Measurements from ENCODE around the gene GRM7. TPM values are rescaled to one million over a fixed set of nuclear protein-coding genes. Genes with fewer than 3 reads are reported as not detected.

Gene GRM7
- polyA plus RNA-seq, 1 donor from 2014 or later, result 23.8 TPM

- Histone ChIP-seq H3K36me3 (ENCODE audit: insufficient read depth, low read length) (no peaks in the 10 kb centered on the region), H3K9me3 (ENCODE audit: low read length) (no peaks in the 10 kb centered on the region), H3K4me3 (ENCODE audit: low read length) (no peak overlapping the region), H3K4me2 (ENCODE audit: low read length) (no peak overlapping the region), H3K27me3 (ENCODE audit: insufficient read depth, low read depth, low read length) (no peaks in the 10 kb centered on the region), H3F3A (ENCODE audit: insufficient read depth, low read length, poor library complexity, severe bottlenecking) (no peaks in the 10 kb centered on the region), H3K9ac (ENCODE audit: low read length) (no peak overlapping the region), H3K9me2 (ENCODE audit: insufficient read depth, low read length) (no peaks in the 10 kb centered on the region), H2AFZ (ENCODE audit: low read depth, low read length) (no peak overlapping the region), H4K20me1 (ENCODE audit: insufficient read depth) (no peaks in the 10 kb centered on the region), H3K27ac (ENCODE audit: low read length) (no peak overlapping the region), H3K79me2 (replicated peaks; ENCODE audit: insufficient read depth, low read length) (no peaks in the 10 kb centered on the region)
- TF ChIP-seq REST (IDR thresholded peaks at IDR 0.05; ENCODE audit: borderline replicate concordance), result no peak
- TF ChIP-seq TAF1 (IDR thresholded peaks at IDR 0.05; ENCODE audit: low read depth), result no peak
Observed at GRCh38 chr3:7270731-7271130, 409.8 kb downstream of the GRM7 start.

GRCh38 chr3:7271631-7272030 is 410.7 kb downstream of the GRM7 start:
- Histone ChIP-seq H3F3A (ENCODE audit: insufficient read depth, low read length, poor library complexity, severe bottlenecking) (no peaks in the 10 kb centered on the region), H3K9ac (ENCODE audit: low read length) (no peak overlapping the region), H3K36me3 (ENCODE audit: insufficient read depth, low read length) (no peaks in the 10 kb centered on the region), H3K79me2 (replicated peaks; ENCODE audit: insufficient read depth, low read length) (no peaks in the 10 kb centered on the region), H3K9me2 (ENCODE audit: insufficient read depth, low read length) (no peaks in the 10 kb centered on the region), H3K4me3 (ENCODE audit: low read length) (no peak overlapping the region), H3K27me3 (ENCODE audit: insufficient read depth, low read depth, low read length) (no peaks in the 10 kb centered on the region), H3K4me2 (ENCODE audit: low read length) (no peak overlapping the region), H3K9me3 (ENCODE audit: low read length) (no peaks in the 10 kb centered on the region), H2AFZ (ENCODE audit: low read depth, low read length) (no peak overlapping the region), H3K27ac (ENCODE audit: low read length) (no peak overlapping the region), H4K20me1 (ENCODE audit: insufficient read depth) (no peaks in the 10 kb centered on the region)
- TF ChIP-seq EP300 (conservative IDR thresholded peaks at IDR 0.05; ENCODE audit: poor library complexity, severe bottlenecking) (no peak), TAF1 (IDR thresholded peaks at IDR 0.05; ENCODE audit: low read depth) (no peak), MXI1 (conservative IDR thresholded peaks at IDR 0.05; ENCODE audit: poor library complexity, severe bottlenecking) (no peak), EZH2 (IDR thresholded peaks at IDR 0.05; ENCODE audit: borderline replicate concordance, insufficient read depth, low read length, poor library complexity, severe bottlenecking) (no peak), RAD21 (conservative IDR thresholded peaks at IDR 0.05) (no peak), REST (IDR thresholded peaks at IDR 0.05; ENCODE audit: borderline replicate concordance) (no peak), POLR2AphosphoS5 (IDR thresholded peaks at IDR 0.05) (no peak), SMC3 (conservative IDR thresholded peaks at IDR 0.05; ENCODE audit: poor library complexity) (no peak), CTCF (IDR thresholded peaks at IDR 0.05; ENCODE audit: poor library complexity, severe bottlenecking) (no peak)
